Endothelial cell of umbilical vein (primary cell): ENCODE data around the gene GPR17. TPM values are rescaled to one million over a fixed set of nuclear protein-coding genes. Genes with fewer than 3 reads are reported as not detected.

Experiments
- BruUV-seq: library from RNA; stranded (reverse); fragments of 400-500 nt; replicated peaks from 2 replicates; lab custom pipeline; 2021; lab: Mats Ljungman, UMichigan
- CTCF ChIA-PET: fragments of 300-600, 350-600 bp; sonication (Branson Sonifier 250); formaldehyde crosslinking; loops from one replicate; lab custom pipeline; 2021; ENCODE audit warnings: antibody characterized with exemption, inconsistent platforms; lab: Charles Lee
- POLR2A ChIA-PET: fragments of 300-600, 350-600 bp; sonication (Branson Sonifier 250); formaldehyde crosslinking; loops from one replicate; lab custom pipeline; 2021; ENCODE audit warnings: antibody characterized with exemption, inconsistent platforms; lab: Charles Lee
- DNase-seq: peaks from one replicate; pipeline ENCODE4 v3.0.0-alpha.2; 2011; ENCODE audit warnings: low read depth, low spot score
- FAIRE-seq: peaks from 2 replicates; lab custom pipeline; 2011; peaks lifted over from hg19 to GRCh38; lab: Jason Lieb, UNC
- H2AFZ ChIP-seq: 2 replicates; pipeline ENCODE4 v1.6.0; 2012; ENCODE audit warnings: low read depth, low read length, control low read depth, inconsistent platforms
- H3K27ac ChIP-seq: 2 replicates; pipeline ENCODE4 v1.5.1; 2011; ENCODE audit warnings: low read depth, mild to moderate bottlenecking, control low read depth, low read length, moderate library complexity; ENCODE audit not compliant: insufficient read depth
- H3K27me3 ChIP-seq, 2 experiments: 2 replicates each; pipeline versions ENCODE4 v1.6.0 to v1.6.1; 2011; ENCODE audit warnings: low read length in 2 of 2, mixed read lengths in 1 of 2; ENCODE audit not compliant: control insufficient read depth in 2 of 2, insufficient read depth in 2 of 2
- H3K36me3 ChIP-seq, 2 experiments: 2 replicates in 1 of 2; 3 replicates in 1 of 2; pipeline ENCODE4 v1.5.1; 2011; ENCODE audit warnings: low read length in 2 of 2, mild to moderate bottlenecking in 1 of 2, moderate library complexity in 1 of 2; ENCODE audit not compliant: control insufficient read depth in 2 of 2, insufficient read depth in 2 of 2; ENCODE audit errors: extremely low read depth in 1 of 2
- H3K4me1 ChIP-seq: 3 replicates; pipeline ENCODE4 v1.5.1; 2011; ENCODE audit warnings: mild to moderate bottlenecking, low read length; ENCODE audit not compliant: control insufficient read depth, insufficient read depth; ENCODE audit errors: extremely low read depth
- H3K4me2 ChIP-seq: 2 replicates; pipeline ENCODE4 v1.6.1; 2011; ENCODE audit warnings: low read length, control low read depth, mixed read lengths; ENCODE audit not compliant: insufficient read depth
- H3K4me3 ChIP-seq, 3 experiments: fragments of 200-600 bp in 1 of 3; sonication (generic), shearing (Covaris generic) in 1 of 3; replicated peaks in 1 of 3; 2 replicates each; pipeline ENCODE4 v1.5.1; 2011 to 2016; ENCODE audit warnings: control low read depth in 3 of 3, low read length in 3 of 3, mild to moderate bottlenecking in 2 of 3, inconsistent platforms in 1 of 3, low read depth in 1 of 3, moderate library complexity in 1 of 3; ENCODE audit not compliant: insufficient read depth in 1 of 3
- H3K79me2 ChIP-seq: 2 replicates; pipeline ENCODE4 v1.6.0; 2012; ENCODE audit warnings: low read length, inconsistent platforms; ENCODE audit not compliant: control insufficient read depth, insufficient read depth
- H3K9ac ChIP-seq: replicated peaks from 2 replicates; pipeline ENCODE3; 2011; ENCODE audit warnings: low read length, control low read depth; ENCODE audit not compliant: insufficient read depth; ENCODE audit errors: extremely low read depth
- H3K9me1 ChIP-seq: replicated peaks from 3 replicates; pipeline ENCODE4 v1.6.0; 2011; ENCODE audit warnings: mild to moderate bottlenecking, low read length; ENCODE audit not compliant: control insufficient read depth, insufficient read depth; ENCODE audit errors: extremely low read depth
- H3K9me3 ChIP-seq: replicated peaks from 2 replicates; pipeline ENCODE4 v1.5.1; 2012; ENCODE audit warnings: low read length, inconsistent platforms; ENCODE audit not compliant: control insufficient read depth, insufficient read depth
- H4K20me1 ChIP-seq: replicated peaks from 2 replicates; pipeline ENCODE3; 2011; ENCODE audit warnings: mild to moderate bottlenecking, low read length; ENCODE audit not compliant: control insufficient read depth, insufficient read depth; ENCODE audit errors: extremely low read depth
- CTCF ChIP-seq, 2 donors: IDR thresholded peaks; 1 replicate in 1 of 2; 2 replicates in 1 of 2; pipeline ENCODE4 v1.5.1; 2011; ENCODE audit warnings: low read length in 2 of 2, mild to moderate bottlenecking in 2 of 2, moderate library complexity in 2 of 2, control low read depth in 1 of 2, inconsistent platforms in 1 of 2, low read depth in 1 of 2; ENCODE audit not compliant: insufficient read depth in 1 of 2; ENCODE audit errors: extremely low read depth in 1 of 2
- EZH2 ChIP-seq: IDR thresholded peaks from 2 replicates; pipeline ENCODE4 v1.6.1; 2012; ENCODE audit warnings: borderline replicate concordance, low read depth, mild to moderate bottlenecking, moderate library complexity, low read length, inconsistent platforms; ENCODE audit not compliant: severe bottlenecking
- FOS ChIP-seq: IDR thresholded peaks from 2 replicates; pipeline ENCODE4 v1.6.1; 2011; ENCODE audit warnings: mild to moderate bottlenecking, low read length, moderate library complexity, borderline replicate concordance; ENCODE audit not compliant: insufficient read depth
- GATA2 ChIP-seq: IDR thresholded peaks from 2 replicates; pipeline ENCODE4 v1.7.0; 2011; ENCODE audit warnings: low read depth, mild to moderate bottlenecking, moderate library complexity, mixed read lengths, low read length; ENCODE audit not compliant: insufficient read length, insufficient read depth
- JUN ChIP-seq: IDR thresholded peaks from 2 replicates; pipeline ENCODE4 v1.6.1; 2011; ENCODE audit warnings: borderline replicate concordance, low read depth; ENCODE audit not compliant: insufficient read length, insufficient read depth
- MYC ChIP-seq: IDR thresholded peaks from one replicate; pipeline ENCODE4 v1.6.1; 2011; ENCODE audit warnings: mild to moderate bottlenecking, low read depth, low read length
- POLR2A ChIP-seq: IDR thresholded peaks from 2 replicates; pipeline ENCODE4 v1.6.1; 2012; ENCODE audit warnings: low read depth, mild to moderate bottlenecking, control low read depth, low read length
- POLR2AphosphoS5 ChIP-seq: IDR thresholded peaks from 2 replicates; pipeline ENCODE4 v1.6.1; 2012; ENCODE audit warnings: low read depth, mild to moderate bottlenecking, control low read depth, low read length, moderate library complexity; ENCODE audit not compliant: insufficient read depth
- dilution Hi-C: fragments of 300-500 bp; cut with MboI; formaldehyde crosslinking; loops from one replicate; pipeline ENCODE4 v1.15.0; 2019; ENCODE audit warnings: low sequenced_read_pairs; ENCODE audit not compliant: extremely low pct_ligation_motif_present
- intact Hi-C: fragments of 100-400 bp; cut with micrococcal nuclease; formaldehyde crosslinking; loops from one replicate; pipeline ENCODE4 v1.10.0; 2022
- polyA plus RNA-seq, 4 experiments: library from polyadenylated mRNA; depleted of rRNA in 3 of 4; stranded (reverse) in 3 of 4; unstranded in 1 of 4; fragments of >200 nt; gene quantifications; 2 replicates each; pipeline versions ENCODE4 v1.2.1 to v1.2.3, GENCODE V29; 2011 to 2012; ENCODE audit warnings: missing spikeins in 1 of 4
- total RNA-seq: library from RNA; stranded (reverse); gene quantifications from 2 replicates; pipeline ENCODE4 v1.2.3, GENCODE V29; 2021
- TF ChIP-seq, protein P1 (sequence below): IDR thresholded peaks from 2 replicates; pipeline ENCODE4 v1.6.1; 2011; ENCODE audit not compliant: insufficient read depth, insufficient read length

Gene GPR17
- total and polyA plus RNA-seq, 2 donors (not counting 3 experiments of a cell fraction or from before 2014, with no cell fraction given), result 0.10 TPM; not detected in 1

DNA sequence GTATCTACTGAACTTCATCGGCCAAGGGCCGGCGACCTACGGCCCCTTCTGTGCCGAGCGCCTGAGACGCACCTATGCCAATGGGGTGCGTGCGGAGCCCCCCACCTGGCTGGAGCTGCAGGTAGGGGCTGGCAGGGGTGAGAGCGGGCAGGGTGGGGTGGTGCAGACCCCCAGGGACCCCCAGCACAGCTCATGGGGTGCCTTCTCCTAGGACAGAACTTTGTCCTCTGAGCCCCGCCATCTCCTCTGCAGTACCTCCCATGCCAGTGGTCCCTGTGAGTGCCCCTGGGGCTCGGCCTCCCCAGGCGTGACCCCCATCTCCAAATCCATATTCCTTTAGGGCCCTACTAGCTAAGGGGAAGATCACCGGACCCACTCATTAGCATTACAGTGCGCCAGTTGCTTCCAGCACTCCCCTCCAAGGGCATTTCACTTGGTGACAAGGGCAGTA, 23.9 kb upstream of the GPR17 start:
- Histone ChIP-seq H3K27me3 (no peaks in the 10 kb centered on the region), H3K36me3 (no peaks in the 10 kb centered on the region), H3K9me1 (no peaks in the 10 kb centered on the region), H3K9me3 (no peaks in the 10 kb centered on the region), H2AFZ (no peak overlapping the region), H3K79me2 (no peaks in the 10 kb centered on the region), H3K9ac (no peak overlapping the region), H3K27ac (no peak overlapping the region), H3K4me3 (no peak overlapping the region), H4K20me1 (no peaks in the 10 kb centered on the region), H3K4me1 (no peaks in the 10 kb centered on the region), H3K4me2 (no peak overlapping the region)
- DNase-seq (no peak), FAIRE-seq (no peak)
- TF ChIP-seq GATA2, result no peak
- no peak for TF ChIP-seq CTCF (IDR thresholded peaks at IDR 0.05; ENCODE audit: extremely low read depth in 1 of 2, insufficient read depth in 1 of 2, low read depth in 1 of 2, low read length in 2 of 2)
- no peak for TF ChIP-seq EZH2
- no peak for TF ChIP-seq FOS
- TF ChIP-seq, protein P1, sequence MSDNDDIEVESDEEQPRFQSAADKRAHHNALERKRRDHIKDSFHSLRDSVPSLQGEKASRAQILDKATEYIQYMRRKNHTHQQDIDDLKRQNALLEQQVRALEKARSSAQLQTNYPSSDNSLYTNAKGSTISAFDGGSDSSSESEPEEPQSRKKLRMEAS, result no peak
- TF ChIP-seq POLR2A, result no peak
- TF ChIP-seq MYC, result no peak
- no peak for TF ChIP-seq POLR2AphosphoS5
- no peak for TF ChIP-seq JUN
- ChIA-PET POLR2A (no interaction called here), CTCF (interaction anchor here (1.2 kb wide), 1 partner anchor 31 kb away, joined by 4 read pairs; no protein-coding TSS in a partner anchor)
- intact Hi-C loops, result no loop called here
- dilution Hi-C loops, result no loop called here
- no TSS peak for BruUV-seq
